ENCODE measurements around the gene SLC25A10.

Gene SLC25A10

GRCh38 chr17:81693509-81694210 is 18.4 kb upstream of the SLC25A10 start:
- no peak overlapping the region for H3K4me3 ChIP-seq (ENCODE audit: low read length)
- TF ChIP-seq CTCF (IDR thresholded peaks at IDR 0.05; ENCODE audit: insufficient read depth, low read depth, low read length, missing control alignments) = no peak
- DNase-seq (ENCODE audit: low read depth) = no peak

GRCh38 chr17:81694810-81695209 is 17.3 kb upstream of the SLC25A10 start:
- no peak overlapping the region for H3K4me3 ChIP-seq (ENCODE audit: low read length)
- TF ChIP-seq CTCF (IDR thresholded peaks at IDR 0.05; ENCODE audit: insufficient read depth, low read depth, low read length, missing control alignments) = no peak
- no peak for DNase-seq (ENCODE audit: low read depth)

GRCh38 chr17:81695211-81695610 is 16.9 kb upstream of the SLC25A10 start:
- H3K4me3 ChIP-seq (ENCODE audit: low read length) = no peak overlapping the region
- no peak for TF ChIP-seq CTCF (IDR thresholded peaks at IDR 0.05; ENCODE audit: insufficient read depth, low read depth, low read length, missing control alignments)
- no peak for DNase-seq (ENCODE audit: low read depth)

- H3K4me3 ChIP-seq (ENCODE audit: low read length) = no peak overlapping the region
- no peak for TF ChIP-seq CTCF (IDR thresholded peaks at IDR 0.05; ENCODE audit: insufficient read depth, low read depth, low read length, missing control alignments)
- DNase-seq (ENCODE audit: low read depth) = no peak
Observed at GRCh38 chr17:81695801-81696200, 16.3 kb upstream of the SLC25A10 start.

- TF ChIP-seq CTCF (IDR thresholded peaks at IDR 0.05; ENCODE audit: insufficient read depth, low read depth, low read length, missing control alignments) = no peak
- H3K4me3 ChIP-seq (ENCODE audit: low read length) = no peak overlapping the region
- DNase-seq (ENCODE audit: low read depth) = no peak
Observed at GRCh38 chr17:81696218-81696941, 15.7 kb upstream of the SLC25A10 start.

GRCh38 chr17:81697261-81698044 is 14.6 kb upstream of the SLC25A10 start:
- no peak for DNase-seq (ENCODE audit: low read depth)
- no peak overlapping the region for H3K4me3 ChIP-seq (ENCODE audit: low read length)
- TF ChIP-seq CTCF (IDR thresholded peaks at IDR 0.05; ENCODE audit: insufficient read depth, low read depth, low read length, missing control alignments) = no peak
